ENCODE data around the gene DTX4.

The DTX4 gene

DNA sequence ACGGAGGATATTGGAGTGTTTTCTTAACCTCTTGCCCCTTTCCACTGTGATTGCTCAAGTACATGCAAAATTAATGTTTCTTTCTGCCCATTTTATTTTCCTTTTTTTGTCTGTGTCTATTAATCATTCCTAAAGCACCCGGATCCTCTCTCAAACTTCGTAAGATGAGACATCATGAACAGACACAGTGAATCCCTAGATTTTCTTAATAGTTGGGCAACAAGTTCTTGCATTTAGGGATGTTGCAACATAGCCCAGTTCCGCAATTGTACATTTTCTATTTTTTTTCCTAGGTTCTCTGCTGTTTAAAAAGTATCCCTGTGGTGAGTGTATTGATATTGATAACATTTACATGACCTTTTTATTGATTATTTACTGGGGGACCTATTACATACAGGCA is 26.4 kb upstream of the DTX4 start:
- Histone ChIP-seq H2BK120ac (ENCODE audit: low read depth, low read length) (no peak overlapping the region), H2BK15ac (replicated peaks; ENCODE audit: low read depth) (no peak overlapping the region), H3K27me3 (ENCODE audit: insufficient read depth, low read length, poor library complexity) (peaks cover 2% of the 10 kb centered on the region), H3K4ac (ENCODE audit: low read depth, low read length) (no peak overlapping the region), H2BK5ac (ENCODE audit: low read length) (no peak overlapping the region), H3K56ac (ENCODE audit: low read length) (peak overlapping the region; percentile 92), H3K79me1 (ENCODE audit: low read length) (no peaks in the 10 kb centered on the region), H3K9ac (ENCODE audit: low read length) (peak overlapping the region; percentile 77), H2AK5ac (ENCODE audit: low read length) (no peak overlapping the region), H3K18ac (ENCODE audit: low read length) (no peak overlapping the region), H3K79me2 (ENCODE audit: control insufficient read depth, insufficient read depth, low read length) (no peaks in the 10 kb centered on the region), H4K5ac (ENCODE audit: low read length) (no peak overlapping the region), H3K4me1 (ENCODE audit: control insufficient read depth, low read depth, low read length) (peaks cover 3% of the 10 kb centered on the region), H3K27ac (ENCODE audit: low read depth, low read length) (no peak overlapping the region), H3K36me3 (ENCODE audit: control insufficient read depth, insufficient read depth, low read length) (no peaks in the 10 kb centered on the region), H3K4me3 (ENCODE audit: low read length) (no peak overlapping the region), H4K8ac (ENCODE audit: low read depth, low read length) (no peak overlapping the region), H3K23ac (ENCODE audit: low read length) (no peak overlapping the region), H3K4me2 (ENCODE audit: low read length) (peak overlapping the region; percentile 61)
- DNase-seq = no peak
- WGBS (ENCODE audit: extremely low coverage, insufficient coverage, low lambda C conversion rate) = no CpG with 5 or more reads among the region's 4 CpGs

DNA sequence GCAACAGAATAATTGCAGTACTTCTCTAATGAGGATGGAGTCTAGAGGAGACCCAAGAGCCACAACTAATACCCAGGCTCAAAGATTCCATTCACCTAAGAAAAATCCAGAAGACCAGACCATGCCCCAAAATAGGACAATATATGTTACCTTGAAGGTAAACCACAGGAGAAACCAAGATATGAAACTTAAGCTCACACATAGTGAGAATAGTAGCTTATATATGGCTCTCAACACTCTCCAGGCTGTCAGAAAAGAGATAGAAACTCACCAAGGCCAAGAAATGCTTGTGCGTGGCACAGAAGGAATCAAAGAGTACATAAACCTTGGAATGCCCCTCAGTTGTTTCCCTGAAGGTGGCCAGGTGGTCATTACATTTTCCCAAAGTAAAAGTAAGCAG is 20.2 kb upstream of the DTX4 start:
- Histone ChIP-seq H3K18ac (ENCODE audit: low read length) (no peak overlapping the region), H3K4me2 (ENCODE audit: low read length) (no peak overlapping the region), H3K9ac (ENCODE audit: low read length) (no peak overlapping the region), H3K23ac (ENCODE audit: low read length) (no peak overlapping the region), H3K27ac (ENCODE audit: low read depth, low read length) (no peak overlapping the region), H2AK5ac (ENCODE audit: low read length) (no peak overlapping the region), H4K5ac (ENCODE audit: low read length) (no peak overlapping the region), H2BK120ac (ENCODE audit: low read depth, low read length) (no peak overlapping the region), H3K36me3 (ENCODE audit: control insufficient read depth, insufficient read depth, low read length) (no peaks in the 10 kb centered on the region), H2BK15ac (replicated peaks; ENCODE audit: low read depth) (no peak overlapping the region), H4K8ac (ENCODE audit: low read depth, low read length) (no peak overlapping the region), H3K4me1 (ENCODE audit: control insufficient read depth, low read depth, low read length) (no peaks in the 10 kb centered on the region), H3K56ac (ENCODE audit: low read length) (no peak overlapping the region), H3K79me2 (ENCODE audit: control insufficient read depth, insufficient read depth, low read length) (no peaks in the 10 kb centered on the region), H3K27me3 (ENCODE audit: insufficient read depth, low read length, poor library complexity) (no peaks in the 10 kb centered on the region), H2BK5ac (ENCODE audit: low read length) (no peak overlapping the region), H3K4ac (ENCODE audit: low read depth, low read length) (no peak overlapping the region), H3K4me3 (ENCODE audit: low read length) (no peak overlapping the region), H3K79me1 (ENCODE audit: low read length) (no peaks in the 10 kb centered on the region)
- DNase-seq = no peak
- no CpG with 5 or more reads among the region's 1 CpG for WGBS (ENCODE audit: extremely low coverage, insufficient coverage, low lambda C conversion rate)

DNA sequence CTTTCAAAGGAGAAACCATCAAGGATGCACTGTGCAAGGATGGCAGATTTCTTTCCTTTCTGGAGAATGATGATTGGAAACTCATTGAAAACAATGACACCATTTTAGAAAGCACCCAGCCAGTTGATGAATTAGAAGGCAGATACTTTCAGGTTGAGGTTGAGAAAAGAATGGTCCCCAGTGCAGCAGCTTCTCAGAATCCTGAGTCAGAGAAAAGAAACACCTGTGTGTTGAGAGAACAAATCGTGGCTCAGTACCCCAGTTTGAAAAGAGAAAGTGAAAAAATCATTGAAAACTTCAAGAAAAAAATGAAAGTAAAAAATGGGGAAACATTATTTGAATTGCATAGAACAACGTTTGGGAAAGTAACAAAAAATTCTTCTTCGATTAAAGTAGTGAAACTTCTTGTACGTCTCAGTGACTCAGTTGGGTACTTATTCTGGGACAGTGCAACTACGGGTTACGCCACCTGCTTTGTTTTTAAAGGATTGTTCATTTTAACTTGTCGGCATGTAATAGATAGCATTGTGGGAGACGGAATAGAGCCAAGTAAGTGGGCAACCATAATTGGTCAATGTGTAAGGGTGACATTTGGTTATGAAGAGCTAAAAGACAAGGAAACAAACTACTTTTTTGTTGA is 19.5 kb upstream of the DTX4 start:
- no peaks in the 10 kb centered on the region for H3K79me2 ChIP-seq (ENCODE audit: control insufficient read depth, insufficient read depth, low read length)
- H3K4me1 ChIP-seq (ENCODE audit: control insufficient read depth, low read depth, low read length) = no peaks in the 10 kb centered on the region
- no peak overlapping the region for H2BK15ac ChIP-seq (replicated peaks; ENCODE audit: low read depth)
- no peak overlapping the region for H4K5ac ChIP-seq (ENCODE audit: low read length)
- H3K4me2 ChIP-seq (ENCODE audit: low read length) = no peak overlapping the region
- no peak overlapping the region for H2AK5ac ChIP-seq (ENCODE audit: low read length)
- DNase-seq = no peak
- H3K56ac ChIP-seq (ENCODE audit: low read length) = no peak overlapping the region
- no peak overlapping the region for H2BK120ac ChIP-seq (ENCODE audit: low read depth, low read length)
- H3K27ac ChIP-seq (ENCODE audit: low read depth, low read length) = no peak overlapping the region
- no peak overlapping the region for H4K8ac ChIP-seq (ENCODE audit: low read depth, low read length)
- no peaks in the 10 kb centered on the region for H3K27me3 ChIP-seq (ENCODE audit: insufficient read depth, low read length, poor library complexity)
- H3K4me3 ChIP-seq (ENCODE audit: low read length) = no peak overlapping the region
- H3K36me3 ChIP-seq (ENCODE audit: control insufficient read depth, insufficient read depth, low read length) = no peaks in the 10 kb centered on the region
- no peak overlapping the region for H3K9ac ChIP-seq (ENCODE audit: low read length)
- no peak overlapping the region for H3K4ac ChIP-seq (ENCODE audit: low read depth, low read length)
- no peak overlapping the region for H3K23ac ChIP-seq (ENCODE audit: low read length)
- H3K79me1 ChIP-seq (ENCODE audit: low read length) = no peaks in the 10 kb centered on the region
- no CpG with 5 or more reads among the region's 8 CpGs for WGBS (ENCODE audit: extremely low coverage, insufficient coverage, low lambda C conversion rate)
- H3K18ac ChIP-seq (ENCODE audit: low read length) = no peak overlapping the region
- H2BK5ac ChIP-seq (ENCODE audit: low read length) = no peak overlapping the region

GRCh38 chr11:59154610-59155009 is 17.3 kb upstream of the DTX4 start:
- Histone ChIP-seq H4K8ac (ENCODE audit: low read depth, low read length) (no peak overlapping the region), H3K56ac (ENCODE audit: low read length) (no peak overlapping the region), H3K27ac (ENCODE audit: low read depth, low read length) (no peak overlapping the region), H2BK5ac (ENCODE audit: low read length) (no peak overlapping the region), H3K79me2 (ENCODE audit: control insufficient read depth, insufficient read depth, low read length) (no peaks in the 10 kb centered on the region), H3K79me1 (ENCODE audit: low read length) (no peaks in the 10 kb centered on the region), H4K5ac (ENCODE audit: low read length) (no peak overlapping the region), H3K23ac (ENCODE audit: low read length) (no peak overlapping the region), H3K9ac (ENCODE audit: low read length) (no peak overlapping the region), H3K4me3 (ENCODE audit: low read length) (no peak overlapping the region), H2AK5ac (ENCODE audit: low read length) (no peak overlapping the region), H2BK15ac (replicated peaks; ENCODE audit: low read depth) (no peak overlapping the region), H3K4ac (ENCODE audit: low read depth, low read length) (no peak overlapping the region), H3K36me3 (ENCODE audit: control insufficient read depth, insufficient read depth, low read length) (no peaks in the 10 kb centered on the region), H3K27me3 (ENCODE audit: insufficient read depth, low read length, poor library complexity) (no peaks in the 10 kb centered on the region), H3K18ac (ENCODE audit: low read length) (no peak overlapping the region), H3K4me1 (ENCODE audit: control insufficient read depth, low read depth, low read length) (no peaks in the 10 kb centered on the region), H2BK120ac (ENCODE audit: low read depth, low read length) (no peak overlapping the region), H3K4me2 (ENCODE audit: low read length) (no peak overlapping the region)
- WGBS (ENCODE audit: extremely low coverage, insufficient coverage, low lambda C conversion rate) = no CpG with 5 or more reads among the region's 5 CpGs
- no peak for DNase-seq

DNA sequence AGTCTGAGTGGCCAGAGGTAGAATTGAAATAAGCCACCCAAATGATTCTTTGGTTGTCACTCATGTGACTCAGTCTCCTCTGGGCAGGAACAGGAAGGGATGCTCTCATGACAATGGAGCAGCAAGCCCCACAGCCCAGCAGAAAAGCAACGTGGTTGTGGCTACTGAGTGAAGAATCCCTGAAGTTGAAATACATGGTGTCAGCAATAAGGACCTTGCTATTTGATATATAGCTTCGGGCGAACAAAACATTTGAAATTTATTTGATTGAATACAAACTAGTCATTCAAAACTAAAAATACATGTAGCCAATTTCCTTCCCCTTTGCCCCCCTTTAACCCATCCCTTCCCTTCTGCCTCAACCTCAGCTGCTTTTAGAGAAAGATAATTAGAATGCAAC is 14.5 kb upstream of the DTX4 start:
- Histone ChIP-seq H3K4ac (ENCODE audit: low read depth, low read length) (no peak overlapping the region), H3K4me2 (ENCODE audit: low read length) (no peak overlapping the region), H3K23ac (ENCODE audit: low read length) (no peak overlapping the region), H3K27me3 (ENCODE audit: insufficient read depth, low read length, poor library complexity) (no peaks in the 10 kb centered on the region), H3K56ac (ENCODE audit: low read length) (no peak overlapping the region), H3K36me3 (ENCODE audit: control insufficient read depth, insufficient read depth, low read length) (no peaks in the 10 kb centered on the region), H4K5ac (ENCODE audit: low read length) (no peak overlapping the region), H2AK5ac (ENCODE audit: low read length) (no peak overlapping the region), H2BK120ac (ENCODE audit: low read depth, low read length) (no peak overlapping the region), H3K9ac (ENCODE audit: low read length) (no peak overlapping the region), H3K79me1 (ENCODE audit: low read length) (no peaks in the 10 kb centered on the region), H3K4me3 (ENCODE audit: low read length) (no peak overlapping the region), H4K8ac (ENCODE audit: low read depth, low read length) (no peak overlapping the region), H3K18ac (ENCODE audit: low read length) (no peak overlapping the region), H2BK15ac (replicated peaks; ENCODE audit: low read depth) (no peak overlapping the region), H2BK5ac (ENCODE audit: low read length) (no peak overlapping the region), H3K27ac (ENCODE audit: low read depth, low read length) (no peak overlapping the region), H3K4me1 (ENCODE audit: control insufficient read depth, low read depth, low read length) (no peaks in the 10 kb centered on the region), H3K79me2 (ENCODE audit: control insufficient read depth, insufficient read depth, low read length) (no peaks in the 10 kb centered on the region)
- no CpG with 5 or more reads among the region's 3 CpGs for WGBS (ENCODE audit: extremely low coverage, insufficient coverage, low lambda C conversion rate)
- no peak for DNase-seq

All from mesendoderm (in vitro differentiated cells).